Neural cell (in vitro differentiated cells): ENCODE measurements around the gene RWDD2A.

Experiments used
- CTCF ChIP-seq: fragments of 450-650 bp; IDR thresholded peaks from 2 replicates; pipeline ENCODE4 v1.5.1; 2014; ENCODE audit warnings: antibody characterized with exemption, mild to moderate bottlenecking, moderate library complexity; ENCODE audit not compliant: poor library complexity, severe bottlenecking
- EP300 ChIP-seq: fragments of 450-650 bp; conservative IDR thresholded peaks from 2 replicates; pipeline ENCODE4 v1.6.1; 2014; ENCODE audit warnings: antibody characterized with exemption, mild to moderate bottlenecking, moderate library complexity; ENCODE audit not compliant: poor library complexity, severe bottlenecking
- SMC3 ChIP-seq: fragments of 450-650 bp; conservative IDR thresholded peaks from 2 replicates; pipeline ENCODE4 v1.6.1; 2014; ENCODE audit warnings: antibody characterized with exemption, mild to moderate bottlenecking, moderate library complexity; ENCODE audit not compliant: poor library complexity

GRCh38 chr6:83199863-83200225 lies 6.7 kb downstream of the RWDD2A start:
- TF ChIP-seq CTCF (no peak), EP300 (no peak), SMC3 (no peak)
